ENCODE measurements around the gene NTMT1.

DNA sequence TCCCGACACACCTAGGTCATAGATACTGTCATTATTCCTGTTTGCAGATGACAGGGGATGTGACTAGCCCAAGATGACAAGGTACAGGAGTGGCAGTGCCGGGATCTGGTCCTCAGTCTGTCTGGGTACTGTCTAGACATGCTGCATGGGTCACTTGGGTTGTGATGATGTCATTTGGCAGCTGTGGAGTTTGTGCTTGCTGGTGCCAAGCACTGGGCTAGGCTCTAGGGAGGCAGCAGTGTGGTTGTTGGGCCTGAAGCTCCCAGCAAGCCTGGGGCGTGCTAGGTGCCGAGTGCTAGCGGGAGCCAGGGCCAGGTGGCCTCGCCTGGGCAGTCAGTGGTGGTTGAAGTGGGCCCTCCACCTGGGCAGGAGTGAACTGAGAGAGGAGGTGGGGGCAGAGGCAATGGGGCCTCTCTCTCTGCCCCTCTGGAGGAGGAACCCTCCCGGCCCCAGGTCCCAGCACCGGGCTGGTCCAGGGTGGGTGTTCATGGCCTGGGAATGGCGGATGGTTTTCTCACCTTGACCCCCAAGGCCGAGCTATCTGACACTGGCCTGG, 24.8 kb downstream of the NTMT1 start:
- TF ChIP-seq POLR2A (IDR thresholded peaks at IDR 0.05) (no peak), EP300 (IDR thresholded peaks at IDR 0.05) (no peak)
